Measurements from ENCODE around the gene CCDC86. TPM values are rescaled to one million over a fixed set of nuclear protein-coding genes. Genes with fewer than 3 reads are reported as not detected.

CCDC86 gene
- 85.4 to 107 TPM (median 94.9 TPM) in 5 replicates for total RNA-seq (2022; extraction: Qiagen RNA extraction)

GRCh38 chr11:60841797-60842667 lies at the start of gene CCDC86:
Gene CCDC86 (plus strand): TSS chr11:60842113. CDS start chr11:60842125, 12 bp downstream.

GRCh38 chr11:60855726-60856633 lies 14.1 kb downstream of the CCDC86 start, which contains the start of gene PTGDR2:
Gene PTGDR2 (minus strand): TSS chr11:60855950. CDS start chr11:60853722, 2,228 bp downstream.

GRCh38 chr11:60866911-60867870 lies 25.3 kb downstream of the CCDC86 start, which contains the start of gene ZP1:
Gene ZP1 (plus strand): TSS chr11:60867542. CDS start chr11:60867562, 20 bp downstream.

Other genes with a start within 250 kb of the CCDC86 start
- gene MS4A8, start 142.5 kb upstream of the CCDC86 start, total RNA-seq (2022; extraction: Qiagen RNA extraction) = not detected in 5 replicates
- gene MS4A18, start 117.4 kb upstream of the CCDC86 start, total RNA-seq (2022; extraction: Qiagen RNA extraction) = not detected in 5 replicates
- not detected in 5 replicates for gene MS4A15, start 85.2 kb upstream of the CCDC86 start, total RNA-seq (2022; extraction: Qiagen RNA extraction)
- not detected in 5 replicates for gene MS4A10, start 56.8 kb upstream of the CCDC86 start, total RNA-seq (2022; extraction: Qiagen RNA extraction)
- gene PTGDR2, start 13.8 kb downstream of the CCDC86 start, total RNA-seq (2022; extraction: Qiagen RNA extraction) = 0.05 to 0.10 TPM (median 0.08 TPM) in 4 of 5 replicates, not detected in the other
- 0.22 to 0.36 TPM (median 0.24 TPM) in 3 of 5 replicates, not detected in the others for gene ZP1, start 25.4 kb downstream of the CCDC86 start, total RNA-seq (2022; extraction: Qiagen RNA extraction)
- gene PRPF19, start 64.5 kb downstream of the CCDC86 start, total RNA-seq (2022; extraction: Qiagen RNA extraction) = 153 to 189 TPM (median 179 TPM) in 5 replicates
- gene TMEM109, start 72.0 kb downstream of the CCDC86 start, total RNA-seq (2022; extraction: Qiagen RNA extraction) = 103 to 128 TPM (median 121 TPM) in 5 replicates
- gene TMEM132A, start 82.3 kb downstream of the CCDC86 start, total RNA-seq (2022; extraction: Qiagen RNA extraction) = 91.4 to 146 TPM (median 134 TPM) in 5 replicates
- not detected in 5 replicates for gene SLC15A3, start 110.1 kb downstream of the CCDC86 start, total RNA-seq (2022; extraction: Qiagen RNA extraction)
- gene CD6, start 129.6 kb downstream of the CCDC86 start, total RNA-seq (2022; extraction: Qiagen RNA extraction) = 0.08 to 0.18 TPM (median 0.15 TPM) in 4 of 5 replicates, not detected in the other

All from A549 treated with Mapracorat at 1 μM for 4 hours (cell line).